Measurements from ENCODE around the gene CFL2. TPM values are rescaled to one million over a fixed set of nuclear protein-coding genes. Genes with fewer than 3 reads are reported as not detected.
A peak's percentile ranks its signal among the peaks of the same experiment; 100 is the strongest.

The CFL2 gene
- total RNA-seq, 1 experiment from 2014 or later = 20.1 TPM

DNA sequence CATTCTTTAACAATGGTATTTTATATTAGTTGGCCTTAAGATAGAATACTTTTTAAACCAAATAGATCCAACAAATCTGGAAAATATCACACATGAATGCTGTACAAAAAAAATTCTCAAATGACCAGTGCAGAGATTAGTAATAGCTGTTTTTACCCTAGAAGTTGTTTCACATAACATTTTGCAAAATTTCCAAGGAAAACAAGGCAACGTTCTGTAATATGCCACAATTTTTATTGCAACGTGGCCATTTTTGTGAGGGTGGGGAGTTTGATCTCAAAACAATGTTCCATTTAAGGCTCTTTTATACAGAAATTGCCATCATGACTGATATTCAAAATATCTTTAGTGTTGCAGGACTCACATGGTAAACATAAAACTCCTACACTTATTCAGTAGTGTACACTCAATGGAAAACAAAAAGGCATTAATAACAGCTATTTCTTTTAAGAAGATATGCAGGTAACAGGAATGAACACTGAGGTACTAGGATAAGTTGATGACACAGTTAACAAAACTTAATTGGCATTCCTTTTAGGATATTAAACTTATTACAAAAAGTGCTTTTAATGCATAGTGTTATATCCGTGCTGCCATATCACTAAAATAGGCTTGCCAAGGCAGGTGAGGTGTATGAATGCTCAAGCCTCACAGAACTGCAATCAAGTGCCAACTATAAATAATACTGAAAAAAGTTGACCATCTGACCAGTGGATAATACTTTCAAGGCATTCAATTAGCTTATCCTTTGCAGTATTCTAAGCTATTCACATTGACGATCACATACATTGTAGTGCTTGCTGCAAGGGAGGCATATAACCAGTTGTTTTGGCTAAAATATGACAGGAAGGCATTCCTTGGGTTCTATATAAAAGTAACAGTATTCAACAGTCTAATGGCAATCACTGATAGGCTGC, 2.3 kb downstream of the CFL2 start:
- Mint-ChIP-seq H3K27ac (no peak overlapping the region), H3K4me3 (no peak overlapping the region), H3K9me3 (no peaks in the 10 kb centered on the region), H3K36me3 (peaks cover 11% of the 10 kb centered on the region), H3K4me1 (peaks cover 10% of the 10 kb centered on the region), H3K27me3 (ENCODE audit: low read depth) (peaks cover 15% of the 10 kb centered on the region)
- ChIA-PET POLR2A (no interaction called here), CTCF (interaction anchor here (1.0 to 3.1 kb wide), 2 partner anchors 9 to 11 kb away, joined by 6 to 35 read pairs; no protein-coding TSS in a partner anchor)
- no peak for DNase-seq (ENCODE audit: low spot score)
- no peak for ATAC-seq
- TF ChIP-seq NFATC4 (CRISPR knock-in tag; IDR thresholded peaks at IDR 0.05) (no peak), GABPB1 (CRISPR knock-in tag; IDR thresholded peaks at IDR 0.05) (0 out of 2 replicates have a peak, but pooled peaks have one; percentile 8), HMGXB4 (CRISPR knock-in tag; IDR thresholded peaks at IDR 0.05) (no peak), ZMAT4 (CRISPR knock-in tag; IDR thresholded peaks at IDR 0.05) (no peak), NFYB (CRISPR knock-in tag; conservative IDR thresholded peaks at IDR 0.05; ENCODE audit: low read depth) (no peak), ZNF416 (CRISPR knock-in tag; IDR thresholded peaks at IDR 0.05) (no peak), KAT7 (CRISPR knock-in tag; IDR thresholded peaks at IDR 0.05; ENCODE audit: borderline replicate concordance) (no peak)

GRCh38 chr14:34711169-34711568, 3.2 kb downstream of the CFL2 start:
- POLR2A ChIA-PET = no interaction called here
- no peak for TF ChIP-seq CBFB (CRISPR knock-in tag; IDR thresholded peaks at IDR 0.05; ENCODE audit: low read depth)
- TF ChIP-seq, protein P1, sequence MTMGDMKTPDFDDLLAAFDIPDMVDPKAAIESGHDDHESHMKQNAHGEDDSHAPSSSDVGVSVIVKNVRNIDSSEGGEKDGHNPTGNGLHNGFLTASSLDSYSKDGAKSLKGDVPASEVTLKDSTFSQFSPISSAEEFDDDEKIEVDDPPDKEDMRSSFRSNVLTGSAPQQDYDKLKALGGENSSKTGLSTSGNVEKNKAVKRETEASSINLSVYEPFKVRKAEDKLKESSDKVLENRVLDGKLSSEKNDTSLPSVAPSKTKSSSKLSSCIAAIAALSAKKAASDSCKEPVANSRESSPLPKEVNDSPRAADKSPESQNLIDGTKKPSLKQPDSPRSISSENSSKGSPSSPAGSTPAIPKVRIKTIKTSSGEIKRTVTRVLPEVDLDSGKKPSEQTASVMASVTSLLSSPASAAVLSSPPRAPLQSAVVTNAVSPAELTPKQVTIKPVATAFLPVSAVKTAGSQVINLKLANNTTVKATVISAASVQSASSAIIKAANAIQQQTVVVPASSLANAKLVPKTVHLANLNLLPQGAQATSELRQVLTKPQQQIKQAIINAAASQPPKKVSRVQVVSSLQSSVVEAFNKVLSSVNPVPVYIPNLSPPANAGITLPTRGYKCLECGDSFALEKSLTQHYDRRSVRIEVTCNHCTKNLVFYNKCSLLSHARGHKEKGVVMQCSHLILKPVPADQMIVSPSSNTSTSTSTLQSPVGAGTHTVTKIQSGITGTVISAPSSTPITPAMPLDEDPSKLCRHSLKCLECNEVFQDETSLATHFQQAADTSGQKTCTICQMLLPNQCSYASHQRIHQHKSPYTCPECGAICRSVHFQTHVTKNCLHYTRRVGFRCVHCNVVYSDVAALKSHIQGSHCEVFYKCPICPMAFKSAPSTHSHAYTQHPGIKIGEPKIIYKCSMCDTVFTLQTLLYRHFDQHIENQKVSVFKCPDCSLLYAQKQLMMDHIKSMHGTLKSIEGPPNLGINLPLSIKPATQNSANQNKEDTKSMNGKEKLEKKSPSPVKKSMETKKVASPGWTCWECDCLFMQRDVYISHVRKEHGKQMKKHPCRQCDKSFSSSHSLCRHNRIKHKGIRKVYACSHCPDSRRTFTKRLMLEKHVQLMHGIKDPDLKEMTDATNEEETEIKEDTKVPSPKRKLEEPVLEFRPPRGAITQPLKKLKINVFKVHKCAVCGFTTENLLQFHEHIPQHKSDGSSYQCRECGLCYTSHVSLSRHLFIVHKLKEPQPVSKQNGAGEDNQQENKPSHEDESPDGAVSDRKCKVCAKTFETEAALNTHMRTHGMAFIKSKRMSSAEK (CRISPR knock-in tag; IDR thresholded peaks at IDR 0.05; ENCODE audit: borderline replicate concordance) = no peak
- no peak for TF ChIP-seq EMX1 (CRISPR knock-in tag; IDR thresholded peaks at IDR 0.05)
- TF ChIP-seq, protein P2, sequence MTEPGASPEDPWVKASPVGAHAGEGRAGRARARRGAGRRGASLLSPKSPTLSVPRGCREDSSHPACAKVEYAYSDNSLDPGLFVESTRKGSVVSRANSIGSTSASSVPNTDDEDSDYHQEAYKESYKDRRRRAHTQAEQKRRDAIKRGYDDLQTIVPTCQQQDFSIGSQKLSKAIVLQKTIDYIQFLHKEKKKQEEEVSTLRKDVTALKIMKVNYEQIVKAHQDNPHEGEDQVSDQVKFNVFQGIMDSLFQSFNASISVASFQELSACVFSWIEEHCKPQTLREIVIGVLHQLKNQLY (CRISPR knock-in tag; IDR thresholded peaks at IDR 0.05) = no peak
- no peak for TF ChIP-seq RORB (CRISPR knock-in tag; IDR thresholded peaks at IDR 0.05)
- H3K36me3 Mint-ChIP-seq = peaks cover 11% of the 10 kb centered on the region
- H3K27me3 Mint-ChIP-seq (ENCODE audit: low read depth) = peaks cover 14% of the 10 kb centered on the region
- CTCF ChIA-PET = interaction anchor here (0.8 to 5.4 kb wide), 2 partner anchors 11 to 18 kb away, joined by 3 to 35 read pairs; no protein-coding TSS in a partner anchor
- DNase-seq (ENCODE audit: low spot score) (no peak), ATAC-seq (no peak)
- peaks cover 10% of the 10 kb centered on the region for H3K4me1 Mint-ChIP-seq
- H3K4me3 Mint-ChIP-seq = no peak overlapping the region
- no peaks in the 10 kb centered on the region for H3K9me3 Mint-ChIP-seq
- no peak overlapping the region for H3K27ac Mint-ChIP-seq

DNA sequence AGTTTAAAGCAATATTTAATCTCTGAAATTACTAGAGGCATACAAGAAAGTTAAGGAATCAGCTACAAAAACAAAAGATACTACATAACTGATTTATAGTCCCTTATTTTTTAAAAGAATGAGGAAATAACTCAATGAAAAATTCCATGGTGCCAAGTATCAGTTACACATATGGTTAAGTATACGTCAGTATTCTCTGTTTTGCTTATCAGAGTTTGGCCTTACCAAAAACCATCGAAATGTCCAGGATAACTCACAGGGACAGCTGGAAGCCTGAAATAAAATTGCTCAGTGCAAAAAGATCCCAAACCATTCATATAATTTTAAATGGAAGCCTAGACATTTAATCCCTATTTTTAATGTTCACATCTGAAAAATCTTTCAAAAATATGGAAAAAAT, 3.6 kb downstream of the CFL2 start:
- ChIA-PET POLR2A (no interaction called here), CTCF (interaction anchor here (0.8 to 5.4 kb wide), 2 partner anchors 12 to 17 kb away, joined by 3 to 35 read pairs; no protein-coding TSS in a partner anchor)
- no peak overlapping the region for H3K27ac Mint-ChIP-seq

More for the DNA sequence above, 3.6 kb downstream of the CFL2 start:
- H3K27me3 Mint-ChIP-seq (ENCODE audit: low read depth) = peaks cover 9% of the 10 kb centered on the region
- H3K4me3 Mint-ChIP-seq = no peak overlapping the region
- no peaks in the 10 kb centered on the region for H3K9me3 Mint-ChIP-seq
- no peak for ATAC-seq
- no peak for DNase-seq (ENCODE audit: low spot score)
- peaks cover 10% of the 10 kb centered on the region for H3K4me1 Mint-ChIP-seq
- H3K36me3 Mint-ChIP-seq = peaks cover 11% of the 10 kb centered on the region
- TF ChIP-seq GABPB1 (CRISPR knock-in tag; IDR thresholded peaks at IDR 0.05) = no peak
